Esophagus squamous epithelium (tissue), 5 donors: Measurements from ENCODE around the gene BNIP3. TPM values are rescaled to one million over a fixed set of nuclear protein-coding genes. Genes with fewer than 3 reads are reported as not detected.

Experiments
- DNase-seq: peaks from one replicate; lab custom pipeline; 2025; lab: John Stamatoyannopoulos, UW
- H3K27ac ChIP-seq, 4 donors: fragments of 200-600 bp; sonication (generic); one replicate each; pipeline ENCODE4 v1.5.1; 2016 to 2019; ENCODE audit warnings: mild to moderate bottlenecking in 1 of 4
- H3K27me3 ChIP-seq, 4 donors: fragments of 200-600 bp; sonication (generic); 1 replicate in 3 of 4; 2 replicates in 1 of 4; pipeline versions ENCODE4 v1.5.1 to v1.6.0; 2017 to 2021; ENCODE audit warnings: antibody characterized with exemption in 1 of 4
- H3K36me3 ChIP-seq, 3 donors: fragments of 200-600 bp; sonication (generic); one replicate each; pipeline ENCODE4 v1.5.1; 2016 to 2019
- H3K4me1 ChIP-seq, 3 donors: fragments of 200-600 bp; sonication (generic); one replicate each; pipeline ENCODE4 v1.5.1; 2017 to 2019
- H3K4me3 ChIP-seq, 4 donors: fragments of 200-600 bp; sonication (generic); 1 replicate in 3 of 4; 2 replicates in 1 of 4; pipeline ENCODE4 v1.5.1; 2016 to 2019; ENCODE audit warnings: mild to moderate bottlenecking in 2 of 4, moderate library complexity in 1 of 4
- H3K9me3 ChIP-seq, 3 donors: fragments of 200-600 bp; sonication (generic); one replicate each; pipeline ENCODE4 v1.5.1; 2016 to 2019
- CTCF ChIP-seq, 6 experiments: fragments of 450-650 bp in 4 of 6; fragments of 200-600 bp in 2 of 6; sonication (generic) in 2 of 6; IDR thresholded peaks; one replicate each; pipeline ENCODE4 v1.5.1; 2016 to 2019; ENCODE audit warnings: antibody characterized with exemption in 6 of 6, mild to moderate bottlenecking in 4 of 6, moderate library complexity in 4 of 6
- POLR2A ChIP-seq, 4 donors: fragments of 450-650 bp; IDR thresholded peaks; one replicate each; pipeline ENCODE4 v1.6.1; 2017; ENCODE audit warnings: antibody characterized with exemption in 4 of 4, mild to moderate bottlenecking in 4 of 4, moderate library complexity in 3 of 4
- WGBS, 2 donors: methylation state at CpG; one replicate each; pipeline ENCODE4 v1.1.5; 2018; 5-methylcytosine and 5-hydroxymethylcytosine counted together
- intact Hi-C: fragments of 100-400 bp; cut with DNase I; formaldehyde crosslinking; loops from one replicate; pipeline ENCODE4 v1.15.0; 2022
- total RNA-seq, 4 donors: library from RNA; depleted of rRNA; stranded (reverse); fragments of >200 nt; gene quantifications; one replicate each; pipeline ENCODE4 v1.1.0, GENCODE V29; 2016
- donor health status: DM: yes; HTN: yes; CAD: no.

BNIP3 gene
- total RNA-seq, 4 donors from 2014 or later = 35.2 to 83.8 (median 73.9) TPM

GRCh38 chr10:131963350-131963749 is 18.4 kb downstream of the BNIP3 start:
- intact Hi-C loops = no loop called here
- DNase-seq = no peak

GRCh38 chr10:131961777-131962662 is 19.7 kb downstream of the BNIP3 start:
- intact Hi-C loops = no loop called here
- Histone ChIP-seq H3K27me3 (no peaks in the 10 kb centered on the region), H3K4me1 (no peaks in the 10 kb centered on the region), H3K36me3 (peaks cover 0 to 70% (median 4%) of the 10 kb centered on the region in 3 donors), H3K9me3 (no peaks in the 10 kb centered on the region), H3K4me3 (no peak overlapping the region), H3K27ac (no peak overlapping the region)
- DNase-seq = no peak
- TF ChIP-seq CTCF (IDR thresholded peaks at IDR 0.05) (no peak), POLR2A (IDR thresholded peaks at IDR 0.05) (no peak)
- 81 to 85% methylated on average over 26 to 29 of the region's 32 CpGs for WGBS, 2 donors

More at GRCh38 chr10:131963350-131963749, 18.4 kb downstream of the BNIP3 start:
- Histone ChIP-seq H3K4me3 (no peak overlapping the region), H3K36me3 (peaks cover 0 to 66% (median under 1%) of the 10 kb centered on the region in 3 donors), H3K27me3 (no peaks in the 10 kb centered on the region), H3K27ac (no peak overlapping the region), H3K9me3 (no peaks in the 10 kb centered on the region), H3K4me1 (no peaks in the 10 kb centered on the region)
- TF ChIP-seq POLR2A (IDR thresholded peaks at IDR 0.05) = no peak
- no peak for TF ChIP-seq CTCF (IDR thresholded peaks at IDR 0.05)
- WGBS, 2 donors = 85 to 91% methylated on average over 19 to 20 of the region's 20 CpGs

DNA sequence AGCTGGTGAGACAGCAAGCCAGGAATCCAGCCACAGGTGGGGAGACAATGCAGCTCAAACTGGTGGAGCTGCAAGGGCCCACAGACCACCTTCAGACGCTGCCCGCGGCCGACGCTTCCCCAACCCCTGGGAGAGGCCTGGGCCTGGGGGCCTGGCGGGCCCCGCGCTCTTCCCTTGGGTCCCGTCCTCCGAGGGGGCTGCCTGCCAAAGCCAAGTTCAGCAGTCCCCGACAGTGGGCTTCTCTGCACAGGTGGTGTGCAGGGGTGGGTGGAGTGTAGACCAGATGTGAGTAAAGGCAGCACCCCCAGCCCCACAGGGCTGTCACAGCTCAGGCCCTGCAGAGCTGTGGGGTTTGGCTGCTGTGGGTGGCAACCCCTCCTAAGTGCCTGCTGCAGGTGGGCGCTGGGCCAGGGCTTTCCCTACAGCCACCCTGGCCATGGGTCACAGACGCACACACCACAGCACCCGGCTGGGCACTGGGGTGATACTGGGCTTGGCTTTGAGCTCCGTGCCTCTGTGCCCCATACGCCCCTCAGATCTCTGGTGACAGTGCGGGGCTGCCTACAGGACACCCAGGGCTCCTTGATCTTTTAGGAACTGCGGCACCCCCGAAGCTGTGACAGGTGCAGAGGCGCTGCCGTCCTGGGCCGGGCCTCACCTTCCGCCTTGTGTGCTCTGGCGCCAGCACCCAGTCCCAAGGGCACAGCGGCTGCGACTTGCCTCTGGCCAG is 20.5 kb downstream of the BNIP3 start:
- intact Hi-C loops = no loop called here
- Histone ChIP-seq H3K27ac (no peak overlapping the region), H3K36me3 (peaks cover 3 to 70% (median 7%) of the 10 kb centered on the region in 3 donors), H3K4me1 (no peaks in the 10 kb centered on the region), H3K4me3 (no peak overlapping the region), H3K9me3 (no peaks in the 10 kb centered on the region), H3K27me3 (no peaks in the 10 kb centered on the region)
- TF ChIP-seq POLR2A (IDR thresholded peaks at IDR 0.05) (no peak), CTCF (IDR thresholded peaks at IDR 0.05) (no peak)
- 89 to 93% methylated on average over 3 to 9 of the region's 26 CpGs for WGBS, 2 donors
- no peak for DNase-seq

DNA sequence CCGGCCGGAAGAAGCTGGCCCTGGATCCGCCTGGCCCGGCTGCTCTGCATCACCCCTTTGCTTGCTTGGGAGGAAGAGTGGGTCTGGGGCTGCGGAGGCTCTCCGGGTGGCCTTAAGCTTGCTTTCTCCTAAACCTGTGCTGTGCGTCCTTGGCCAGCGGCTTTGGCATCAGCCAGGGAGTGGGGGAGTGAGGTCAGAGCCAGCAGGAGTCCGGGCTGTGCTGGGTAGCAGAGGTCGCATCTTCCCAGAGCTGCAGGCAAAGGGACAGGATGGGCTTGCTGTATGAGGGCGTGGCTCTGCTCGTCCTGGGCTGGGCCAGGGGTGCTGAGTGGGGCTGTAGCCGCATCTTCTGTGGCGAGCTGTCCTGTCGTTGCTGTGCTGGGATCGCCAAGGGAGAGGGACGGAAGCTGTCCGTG is 21.1 kb downstream of the BNIP3 start:
- no peaks in the 10 kb centered on the region for H3K9me3 ChIP-seq
- no peaks in the 10 kb centered on the region for H3K27me3 ChIP-seq
- intact Hi-C loops = no loop called here
- DNase-seq = no peak
- H3K27ac ChIP-seq = no peak overlapping the region
- no peaks in the 10 kb centered on the region for H3K4me1 ChIP-seq
- 82% methylated on average over 5 of the region's 18 CpGs; no CpG with 5 or more reads in 1 of the 2 donors for WGBS, 2 donors
- no peak for TF ChIP-seq CTCF (IDR thresholded peaks at IDR 0.05)
- TF ChIP-seq POLR2A (IDR thresholded peaks at IDR 0.05) = no peak
- no peak overlapping the region for H3K4me3 ChIP-seq
- H3K36me3 ChIP-seq = peaks cover 9 to 70% (median 10%) of the 10 kb centered on the region in 3 donors

DNA sequence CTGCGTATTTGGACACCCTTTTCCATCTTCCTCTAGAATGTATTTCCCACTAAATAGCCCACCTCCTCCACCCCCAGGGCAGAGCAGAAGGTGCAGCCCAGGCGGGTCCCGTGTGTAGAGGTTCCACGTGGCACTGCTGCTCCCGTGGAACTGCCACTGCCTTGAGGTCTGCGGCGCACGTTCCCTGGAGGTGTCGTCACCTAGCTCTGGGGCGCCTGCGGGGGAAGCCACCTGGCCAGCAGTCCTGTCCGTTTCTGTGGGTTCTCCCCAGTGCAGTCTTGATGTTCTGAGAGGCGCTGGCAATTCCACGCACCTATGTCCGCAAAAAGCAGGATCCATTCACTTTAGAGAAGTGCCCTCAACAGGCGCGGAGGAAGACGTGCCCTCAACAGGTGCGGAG is 21.9 kb downstream of the BNIP3 start:
- no peaks in the 10 kb centered on the region for H3K4me1 ChIP-seq
- no peak overlapping the region for H3K27ac ChIP-seq
- H3K36me3 ChIP-seq = peaks cover 12 to 70% (median 13%) of the 10 kb centered on the region in 3 donors
- H3K9me3 ChIP-seq = no peaks in the 10 kb centered on the region
- 91% methylated on average over 1 to 9 of the region's 19 CpGs for WGBS, 2 donors
- H3K27me3 ChIP-seq = no peaks in the 10 kb centered on the region
- TF ChIP-seq CTCF (IDR thresholded peaks at IDR 0.05) (no peak), POLR2A (IDR thresholded peaks at IDR 0.05) (no peak)
- no peak overlapping the region for H3K4me3 ChIP-seq
- intact Hi-C loops = no loop called here
- DNase-seq = no peak
